Neural progenitor cell (in vitro differentiated cells): ENCODE results near the gene LRRC51. TPM values are rescaled to one million over a fixed set of nuclear protein-coding genes. Genes with fewer than 3 reads are reported as not detected.

ENCODE experiments used
- DNase-seq: peaks from one replicate; pipeline ENCODE4 v3.0.0-alpha.2; 2016; ENCODE audit warnings: low spot score
- H2AFZ ChIP-seq: fragments of 200-600 bp; sonication (generic); replicated peaks from 2 replicates; pipeline ENCODE4 v1.6.1; 2016; ENCODE audit warnings: antibody characterized with exemption
- H3F3A ChIP-seq: fragments of 200-600 bp; sonication (generic); 2 replicates; pipeline ENCODE4 v1.6.1; 2016; ENCODE audit warnings: antibody characterized with exemption, low read depth
- H3K27ac ChIP-seq: fragments of 200-600 bp; sonication (generic); 2 replicates; pipeline ENCODE4 v1.5.1; 2016; ENCODE audit warnings: mild to moderate bottlenecking
- H3K27me3 ChIP-seq: fragments of 200-600 bp; sonication (generic); 2 replicates; pipeline ENCODE4 v1.6.1; 2016; ENCODE audit warnings: mild to moderate bottlenecking, moderate library complexity
- H3K36me3 ChIP-seq: fragments of 200-600 bp; sonication (generic); 2 replicates; pipeline ENCODE4 v1.5.1; 2016
- H3K4me1 ChIP-seq: fragments of 200-600 bp; sonication (generic); 2 replicates; pipeline ENCODE4 v1.6.1; 2016; ENCODE audit warnings: mixed run types
- H3K4me2 ChIP-seq: fragments of 200-600 bp; sonication (generic); 2 replicates; pipeline ENCODE4 v1.6.1; 2016
- H3K4me3 ChIP-seq: fragments of 200-600 bp; sonication (generic); 2 replicates; pipeline ENCODE4 v1.5.1; 2016
- H3K79me2 ChIP-seq: fragments of 200-600 bp; sonication (generic); 2 replicates; pipeline ENCODE4 v1.6.1; 2016; ENCODE audit warnings: low read depth
- H3K9ac ChIP-seq: fragments of 200-600 bp; sonication (generic); 2 replicates; pipeline ENCODE4 v1.6.1; 2016
- H3K9me3 ChIP-seq: fragments of 200-600 bp; sonication (generic); 2 replicates; pipeline ENCODE4 v1.5.1; 2016; ENCODE audit warnings: low read depth
- H4K20me1 ChIP-seq: fragments of 200-600 bp; sonication (generic); 2 replicates; pipeline ENCODE4 v1.6.1; 2016; ENCODE audit warnings: low read depth
- H3K27ac Mint-ChIP-seq: 3 replicates; pipeline ENCODE4 v1.8.0; 2021; ENCODE audit warnings: mixed read lengths
- H3K27me3 Mint-ChIP-seq: 2 replicates; pipeline ENCODE4 v1.8.0; 2022; ENCODE audit warnings: low read depth, mild to moderate bottlenecking, inconsistent platforms, moderate library complexity, mixed read lengths; ENCODE audit not compliant: insufficient read depth
- H3K36me3 Mint-ChIP-seq: 3 replicates; pipeline ENCODE4 v1.8.0; 2021; ENCODE audit warnings: mixed read lengths
- H3K4me1 Mint-ChIP-seq: 3 replicates; pipeline ENCODE4 v1.8.0; 2021; ENCODE audit warnings: mixed read lengths
- H3K4me3 Mint-ChIP-seq: 3 replicates; pipeline ENCODE4 v1.8.0; 2021; ENCODE audit warnings: mild to moderate bottlenecking, moderate library complexity, mixed read lengths
- H3K9me3 Mint-ChIP-seq: 3 replicates; pipeline ENCODE4 v1.8.0; 2020; ENCODE audit warnings: mixed read lengths
- EZH2 ChIP-seq: fragments of 200-600 bp; sonication (generic); IDR thresholded peaks from 2 replicates; pipeline ENCODE4 v1.6.1; 2017; ENCODE audit warnings: antibody characterized with exemption, mild to moderate bottlenecking, moderate library complexity
- EZH2phosphoT487 ChIP-seq: fragments of 200-600 bp; sonication (generic); IDR thresholded peaks from 2 replicates; pipeline ENCODE4 v1.6.1; 2017; ENCODE audit warnings: antibody characterized with exemption
- total RNA-seq: library from RNA; depleted of rRNA; stranded (reverse); fragments of >200 nt; gene quantifications from 2 replicates; pipeline ENCODE4 v1.2.3, GENCODE V29; 2015; ENCODE audit warnings: low replicate concordance
- TF ChIP-seq, protein P1 (sequence below): fragments of 200-600 bp; sonication (generic); IDR thresholded peaks from 2 replicates; pipeline ENCODE4 v1.5.1; 2017; ENCODE audit warnings: antibody characterized with exemption, mild to moderate bottlenecking

Gene LRRC51
- total RNA-seq, 1 donor from 2014 or later = 10.5 TPM

DNA sequence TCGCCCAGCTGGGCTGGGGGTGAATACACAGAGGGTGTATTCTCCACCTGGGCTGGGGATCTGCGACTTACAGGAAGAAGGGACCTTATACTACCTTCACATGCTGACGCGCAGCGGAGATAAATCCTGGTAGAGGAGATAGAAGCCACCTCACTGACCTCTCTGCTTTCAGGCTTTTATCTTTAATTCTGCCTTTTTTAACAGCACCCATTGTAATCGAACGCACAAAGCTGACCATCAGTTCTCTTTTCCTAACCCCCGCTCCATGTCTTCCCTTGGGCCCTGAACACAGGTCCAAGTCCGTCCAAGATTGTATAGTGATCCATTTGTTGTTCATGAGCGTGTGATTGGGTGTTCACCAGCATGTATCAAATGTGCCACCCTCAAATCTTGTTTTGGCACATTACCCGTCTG is 23.1 kb downstream of the LRRC51 start:
- Histone ChIP-seq H3K27ac (peak overlapping the region; percentile 20), H3K4me2 (peak overlapping the region; percentile 74), H3K4me1 (peaks cover 9% of the 10 kb centered on the region), H3K27me3 (no peaks in the 10 kb centered on the region), H4K20me1 (peaks cover 13% of the 10 kb centered on the region), H3K4me3 (peak overlapping the region; percentile 91), H2AFZ (no peak overlapping the region), H3K9me3 (no peaks in the 10 kb centered on the region), H3K9ac (no peak overlapping the region), H3F3A (peaks cover 9% of the 10 kb centered on the region), H3K36me3 (no peaks in the 10 kb centered on the region), H3K79me2 (peaks cover 39% of the 10 kb centered on the region)
- H3K9me3 Mint-ChIP-seq = no peaks in the 10 kb centered on the region
- H3K4me1 Mint-ChIP-seq = peaks cover 26% of the 10 kb centered on the region
- peaks cover 4% of the 10 kb centered on the region for H3K36me3 Mint-ChIP-seq
- H3K4me3 Mint-ChIP-seq = peak overlapping the region; percentile 95
- TF ChIP-seq EZH2 = no peak
- TF ChIP-seq, protein P1, sequence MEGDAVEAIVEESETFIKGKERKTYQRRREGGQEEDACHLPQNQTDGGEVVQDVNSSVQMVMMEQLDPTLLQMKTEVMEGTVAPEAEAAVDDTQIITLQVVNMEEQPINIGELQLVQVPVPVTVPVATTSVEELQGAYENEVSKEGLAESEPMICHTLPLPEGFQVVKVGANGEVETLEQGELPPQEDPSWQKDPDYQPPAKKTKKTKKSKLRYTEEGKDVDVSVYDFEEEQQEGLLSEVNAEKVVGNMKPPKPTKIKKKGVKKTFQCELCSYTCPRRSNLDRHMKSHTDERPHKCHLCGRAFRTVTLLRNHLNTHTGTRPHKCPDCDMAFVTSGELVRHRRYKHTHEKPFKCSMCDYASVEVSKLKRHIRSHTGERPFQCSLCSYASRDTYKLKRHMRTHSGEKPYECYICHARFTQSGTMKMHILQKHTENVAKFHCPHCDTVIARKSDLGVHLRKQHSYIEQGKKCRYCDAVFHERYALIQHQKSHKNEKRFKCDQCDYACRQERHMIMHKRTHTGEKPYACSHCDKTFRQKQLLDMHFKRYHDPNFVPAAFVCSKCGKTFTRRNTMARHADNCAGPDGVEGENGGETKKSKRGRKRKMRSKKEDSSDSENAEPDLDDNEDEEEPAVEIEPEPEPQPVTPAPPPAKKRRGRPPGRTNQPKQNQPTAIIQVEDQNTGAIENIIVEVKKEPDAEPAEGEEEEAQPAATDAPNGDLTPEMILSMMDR = peak; percentile 7
- no peak for DNase-seq
- H3K27ac Mint-ChIP-seq = peak overlapping the region; percentile 78
- peaks cover 14% of the 10 kb centered on the region for H3K27me3 Mint-ChIP-seq

DNA sequence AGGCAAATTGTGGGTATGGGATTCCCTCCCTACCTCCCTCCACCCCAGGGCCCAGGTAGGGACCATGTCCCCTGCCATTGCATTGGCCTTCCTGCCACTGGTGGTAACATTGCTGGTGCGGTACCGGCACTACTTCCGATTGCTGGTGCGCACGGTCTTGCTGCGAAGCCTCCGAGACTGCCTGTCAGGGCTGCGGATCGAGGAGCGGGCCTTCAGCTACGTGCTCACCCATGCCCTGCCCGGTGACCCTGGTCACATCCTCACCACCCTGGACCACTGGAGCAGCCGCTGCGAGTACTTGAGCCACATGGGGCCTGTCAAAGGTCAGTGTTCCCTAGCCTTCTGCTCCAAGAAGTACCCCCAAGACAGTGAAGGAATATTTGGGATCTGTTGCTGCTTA is 25.2 kb downstream of the LRRC51 start, which contains the start of gene TOMT:
TOMT (plus strand) TSS at position 37 of the 400 bp plus-strand sequence; CDS start at position 65, 28 bp downstream.
- H3K4me3 ChIP-seq = no peak within 1 kb of the TSS
- Mint-ChIP-seq H3K4me1 (peaks cover 26% of the 10 kb centered on the region), H3K27ac (peak within 1 kb of the TSS; percentile 87), H3K9me3 (no peaks in the 10 kb centered on the region), H3K4me3 (peak within 1 kb of the TSS; percentile 53), H3K27me3 (peaks cover 8% of the 10 kb centered on the region), H3K36me3 (peaks cover 7% of the 10 kb centered on the region)
- TF ChIP-seq, protein P1 = no peak
- TF ChIP-seq EZH2phosphoT487 (no peak), EZH2 (no peak)
- peaks cover 9% of the 10 kb centered on the region for H3F3A ChIP-seq
- no peak within 1 kb of the TSS for H3K27ac ChIP-seq
- H4K20me1 ChIP-seq = peaks cover 12% of the 10 kb centered on the region
- H2AFZ ChIP-seq = no peak within 1 kb of the TSS
- H3K4me1 ChIP-seq = peaks cover 9% of the 10 kb centered on the region
- H3K9ac ChIP-seq = no peak within 1 kb of the TSS
- no peak for DNase-seq
- peaks cover 21% of the 10 kb centered on the region for H3K79me2 ChIP-seq
- no peak within 1 kb of the TSS for H3K4me2 ChIP-seq
- no peaks in the 10 kb centered on the region for H3K36me3 ChIP-seq
- H3K9me3 ChIP-seq = no peaks in the 10 kb centered on the region
- H3K27me3 ChIP-seq = no peaks in the 10 kb centered on the region

DNA sequence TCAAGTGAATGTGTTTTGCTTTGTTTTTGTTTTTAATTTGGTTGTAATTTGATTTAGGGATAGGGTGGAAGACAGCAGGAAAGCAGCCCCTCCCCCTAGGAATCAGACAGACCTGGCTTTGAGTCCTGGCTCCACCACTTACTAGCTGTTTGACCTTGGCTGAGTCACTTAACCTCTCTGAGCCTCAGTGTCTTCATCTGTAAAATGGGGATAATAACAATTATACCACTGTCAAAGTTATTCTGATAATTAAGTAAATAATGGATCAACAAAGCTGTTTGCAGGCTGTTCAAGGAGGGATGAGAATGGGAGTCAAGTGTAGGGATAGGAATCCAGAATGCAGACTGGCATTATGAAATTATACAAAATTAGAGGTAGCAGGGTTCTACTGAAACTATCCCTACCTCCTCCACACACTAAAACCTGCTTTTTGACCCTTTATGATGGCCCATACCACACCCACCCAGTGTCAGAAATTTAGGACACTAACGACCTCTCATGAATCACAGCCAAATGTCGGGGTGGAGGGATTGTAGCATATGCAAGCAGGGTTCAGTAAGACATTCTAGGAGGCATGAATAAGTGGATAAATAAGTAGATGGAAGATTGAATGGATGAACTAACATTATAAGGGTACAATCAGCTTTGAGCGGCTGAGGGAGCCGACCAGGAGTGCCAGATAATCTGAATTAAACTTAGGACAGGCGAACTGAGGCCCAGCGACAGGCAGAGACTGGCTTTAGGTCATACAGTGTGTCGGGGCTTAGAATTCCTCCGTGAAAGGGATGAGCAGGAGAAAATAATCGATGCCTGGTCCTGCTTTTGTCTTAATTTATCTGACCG is 30.9 kb downstream of the LRRC51 start:
- H3K4me1 Mint-ChIP-seq = peaks cover 20% of the 10 kb centered on the region
- Histone ChIP-seq H4K20me1 (no peaks in the 10 kb centered on the region), H3K27ac (peak overlapping the region; percentile 92), H3K4me2 (peak overlapping the region; percentile 81), H3K9ac (peak overlapping the region; percentile 9), H3K4me3 (peak overlapping the region; percentile 69), H3K36me3 (no peaks in the 10 kb centered on the region), H3K9me3 (no peaks in the 10 kb centered on the region), H3F3A (peaks cover 21% of the 10 kb centered on the region), H3K4me1 (peaks cover 6% of the 10 kb centered on the region), H2AFZ (peak overlapping the region; percentile 91), H3K79me2 (no peaks in the 10 kb centered on the region), H3K27me3 (peaks cover 28% of the 10 kb centered on the region)
- H3K4me3 Mint-ChIP-seq = peak overlapping the region; percentile 96
- H3K9me3 Mint-ChIP-seq = no peaks in the 10 kb centered on the region
- H3K36me3 Mint-ChIP-seq = peaks cover 3% of the 10 kb centered on the region
- peak overlapping the region; percentile 100 for H3K27ac Mint-ChIP-seq
- TF ChIP-seq, protein P1 = no peak
- TF ChIP-seq EZH2 = no peak
- TF ChIP-seq EZH2phosphoT487 = no peak
- no peak for DNase-seq
- peaks cover 9% of the 10 kb centered on the region for H3K27me3 Mint-ChIP-seq
